ENCODE results near the gene ITIH2.

- TF ChIP-seq POLR2A (IDR thresholded peaks at IDR 0.05; ENCODE audit: low read depth, low read length) (no peak), TAF1 (IDR thresholded peaks at IDR 0.05; ENCODE audit: borderline replicate concordance, low read depth, low read length) (no peak), POLR2AphosphoS5 (IDR thresholded peaks at IDR 0.05; ENCODE audit: low read depth, low read length) (no peak)
Measured at GRCh38 chr10:7750222-7750621, 47.1 kb downstream of the ITIH2 start.

Data from GM12892 (cell line).